ENCODE data around the gene FRMD8.

The FRMD8 gene, protein sequence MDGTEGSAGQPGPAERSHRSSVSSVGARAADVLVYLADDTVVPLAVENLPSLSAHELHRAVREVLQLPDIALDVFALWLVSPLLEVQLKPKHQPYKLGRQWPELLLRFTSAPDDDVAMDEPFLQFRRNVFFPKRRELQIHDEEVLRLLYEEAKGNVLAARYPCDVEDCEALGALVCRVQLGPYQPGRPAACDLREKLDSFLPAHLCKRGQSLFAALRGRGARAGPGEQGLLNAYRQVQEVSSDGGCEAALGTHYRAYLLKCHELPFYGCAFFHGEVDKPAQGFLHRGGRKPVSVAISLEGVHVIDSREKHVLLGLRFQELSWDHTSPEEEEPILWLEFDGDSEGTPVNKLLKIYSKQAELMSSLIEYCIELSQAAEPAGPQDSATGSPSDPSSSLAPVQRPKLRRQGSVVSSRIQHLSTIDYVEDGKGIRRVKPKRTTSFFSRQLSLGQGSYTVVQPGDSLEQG

DNA sequence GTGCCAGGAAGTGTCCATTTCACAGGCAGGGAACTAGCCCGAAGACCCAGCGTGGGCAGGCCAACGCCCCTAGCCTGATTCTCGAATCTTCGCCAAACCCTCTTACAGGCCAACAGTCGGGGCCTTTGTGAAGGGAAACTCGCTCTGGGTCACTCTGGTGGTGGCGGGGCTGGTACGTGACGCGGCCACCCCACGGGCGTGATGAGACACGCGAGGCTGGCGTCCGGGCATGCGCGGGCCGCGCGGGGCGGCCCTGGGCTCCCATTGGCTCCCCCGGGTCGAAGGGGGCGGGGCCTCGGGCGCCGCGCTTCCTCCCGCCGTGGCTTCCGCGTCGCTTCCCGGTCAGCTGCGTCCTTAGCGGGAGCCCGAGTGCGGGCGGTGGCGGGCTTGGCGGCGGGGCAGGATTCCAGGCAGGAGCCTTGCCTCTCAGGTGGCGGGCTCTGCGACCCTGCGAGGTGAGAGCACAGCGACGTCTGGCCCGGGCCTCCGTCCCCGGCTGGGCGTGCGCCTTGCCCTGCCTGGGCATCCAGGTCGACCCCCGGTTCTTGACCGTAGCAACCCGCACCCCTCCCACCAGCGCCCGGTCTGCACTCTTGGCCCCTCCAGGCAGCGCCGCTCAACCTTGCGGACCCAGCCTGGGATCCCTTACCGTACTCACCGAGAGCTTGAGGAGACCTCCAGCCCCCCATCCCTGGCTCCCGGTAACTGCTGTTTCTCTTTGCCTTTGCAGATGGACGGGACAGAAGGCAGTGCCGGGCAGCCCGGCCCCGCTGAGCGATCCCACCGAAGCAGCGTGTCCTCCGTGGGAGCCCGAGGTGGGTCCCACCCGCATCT is at the start of gene FRMD8:
Gene FRMD8, plus strand, starts transcription at position 331 of the 834 bp plus-strand sequence. Its CDS starts 400 bp downstream, at position 731.
- peak; percentile 88 for DNase-seq (ENCODE audit: low read depth)

DNA sequence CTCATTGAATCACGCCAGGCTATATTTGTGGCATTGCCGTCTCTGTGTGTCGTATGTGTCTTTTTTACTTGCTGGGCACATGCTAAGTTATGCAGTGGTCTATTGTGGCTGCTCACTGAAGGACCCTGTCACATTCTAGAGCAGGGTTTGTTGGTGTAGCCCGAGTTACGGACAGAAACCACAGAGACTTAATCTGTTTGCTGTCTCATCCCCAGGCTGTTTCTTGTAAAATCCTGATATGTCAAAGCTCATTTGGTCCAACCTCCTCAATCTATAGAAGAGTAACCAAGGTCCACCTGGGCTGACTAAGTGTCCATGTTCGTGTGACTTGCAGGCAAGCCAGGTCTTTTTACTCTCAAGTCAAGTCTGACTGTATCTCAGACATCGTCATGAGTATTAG is 47.8 kb upstream of the FRMD8 start:
- no peak for DNase-seq (ENCODE audit: low read depth)

DNA sequence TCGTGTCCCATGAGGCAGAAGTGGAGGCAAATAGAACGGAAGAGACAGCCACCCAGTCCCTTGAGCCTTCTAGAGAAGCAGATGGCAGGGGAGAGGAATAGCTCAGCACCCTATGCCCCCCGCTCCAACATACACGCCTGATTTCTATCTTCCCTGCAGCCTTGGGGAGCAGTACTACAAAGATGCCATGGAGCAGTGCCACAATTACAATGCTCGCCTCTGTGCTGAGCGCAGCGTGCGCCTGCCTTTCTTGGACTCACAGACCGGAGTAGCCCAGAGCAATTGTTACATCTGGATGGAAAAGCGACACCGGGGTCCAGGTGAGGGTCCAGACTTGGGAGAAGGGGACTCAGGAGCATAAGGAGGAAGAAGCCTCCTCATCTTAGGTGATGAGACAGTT is 46.2 kb upstream of the FRMD8 start:
- DNase-seq (ENCODE audit: low read depth) = no peak

DNA sequence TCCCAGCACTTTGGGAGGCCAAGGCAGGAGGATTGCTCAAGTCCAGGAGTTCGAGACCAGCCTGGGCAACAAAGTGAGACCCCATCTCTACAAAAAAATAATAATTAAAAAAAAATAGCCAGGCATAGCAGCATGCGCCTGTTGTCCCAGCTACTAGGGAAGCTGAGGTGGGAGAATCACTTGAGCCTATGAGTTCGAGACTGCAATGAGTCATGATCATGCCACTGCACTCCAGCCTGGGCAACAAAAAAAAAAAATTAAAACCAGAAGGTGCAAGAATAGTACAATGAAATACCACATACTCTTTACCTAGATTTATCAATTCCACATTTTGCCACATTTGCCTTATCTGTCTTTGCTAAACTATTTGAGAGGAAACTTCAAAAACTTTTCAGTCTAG is 44.6 kb upstream of the FRMD8 start:
- DNase-seq (ENCODE audit: low read depth) = no peak

DNA sequence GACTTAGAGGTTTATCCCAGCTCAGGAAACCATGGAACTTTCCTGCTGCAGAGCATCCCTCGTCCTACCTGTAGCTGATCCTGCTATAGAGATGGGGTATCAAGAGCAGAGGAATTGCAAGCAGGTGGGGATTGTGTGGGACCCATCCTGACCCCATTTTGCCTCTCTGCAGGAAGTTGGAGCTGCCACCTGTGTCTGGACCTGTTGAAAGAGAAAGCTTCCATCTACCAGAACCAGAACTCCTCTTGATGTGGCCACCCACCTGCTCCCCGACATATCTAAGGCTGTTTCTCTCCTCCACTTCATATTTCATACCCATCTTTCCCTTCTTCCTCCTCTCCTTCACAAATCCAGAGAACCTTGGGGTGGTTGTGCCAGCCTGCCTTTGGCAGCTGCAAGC is 34.9 kb upstream of the FRMD8 start:
- no peak for DNase-seq (ENCODE audit: low read depth)

DNA sequence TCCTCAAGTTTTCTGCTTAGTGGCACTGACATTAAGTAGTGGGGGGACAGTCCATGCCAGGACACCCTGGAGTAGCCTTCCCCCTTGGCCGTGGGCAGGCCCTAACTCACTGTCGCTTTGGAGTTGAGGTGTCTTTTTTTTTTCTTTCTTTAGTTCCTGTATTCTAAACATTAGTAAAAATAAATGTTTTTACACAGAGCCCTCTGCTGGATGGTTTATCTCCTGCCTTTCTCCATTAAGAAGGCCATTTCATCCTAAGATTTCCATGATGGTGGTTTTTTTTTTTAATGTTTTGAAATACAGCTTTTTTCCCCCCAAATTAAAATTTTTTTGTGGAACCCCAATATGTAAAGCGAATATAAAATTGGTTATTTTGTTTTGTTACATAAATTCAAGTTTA is 33.7 kb upstream of the FRMD8 start:
- no peak for DNase-seq (ENCODE audit: low read depth)

DNA sequence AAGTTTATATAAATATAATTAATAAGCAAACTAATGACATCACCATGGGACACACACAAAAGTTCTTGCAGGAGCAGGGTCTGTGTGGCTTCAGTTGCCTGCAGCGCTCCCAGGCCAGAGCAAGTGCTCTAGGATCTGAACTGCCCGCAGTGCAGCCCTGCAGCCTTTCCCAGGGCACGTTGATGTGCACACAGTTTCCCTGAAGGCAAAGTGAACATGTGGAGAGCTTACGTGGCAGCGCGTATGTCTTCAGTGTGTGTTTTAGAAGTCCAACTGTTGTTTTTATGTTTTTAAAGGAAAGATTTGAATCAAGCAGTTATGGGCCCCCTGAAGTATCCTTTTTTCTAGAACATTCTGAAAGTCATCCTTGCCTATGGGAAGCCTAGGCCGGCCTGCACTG is 33.1 kb upstream of the FRMD8 start:
- no peak for DNase-seq (ENCODE audit: low read depth)

DNA sequence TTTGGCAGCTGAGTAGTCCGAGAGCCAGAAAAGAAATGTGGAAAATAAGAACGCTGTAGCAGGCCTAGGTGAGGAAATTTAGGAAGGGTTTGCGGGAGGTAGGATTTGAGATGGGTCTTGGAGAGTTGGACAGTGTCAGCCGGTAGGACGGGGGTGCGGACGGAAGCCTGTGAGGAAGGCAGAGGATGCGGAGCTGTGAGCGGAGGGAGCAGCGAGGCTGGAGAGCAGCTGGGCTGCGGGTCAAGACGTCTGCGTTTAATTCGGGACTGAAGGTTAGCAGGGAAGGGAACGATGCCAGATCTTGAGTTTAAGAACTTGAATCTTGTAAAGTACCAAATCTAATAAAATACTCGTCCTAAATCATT is 32.6 kb upstream of the FRMD8 start:
- DNase-seq (ENCODE audit: low read depth) = no peak

DNA sequence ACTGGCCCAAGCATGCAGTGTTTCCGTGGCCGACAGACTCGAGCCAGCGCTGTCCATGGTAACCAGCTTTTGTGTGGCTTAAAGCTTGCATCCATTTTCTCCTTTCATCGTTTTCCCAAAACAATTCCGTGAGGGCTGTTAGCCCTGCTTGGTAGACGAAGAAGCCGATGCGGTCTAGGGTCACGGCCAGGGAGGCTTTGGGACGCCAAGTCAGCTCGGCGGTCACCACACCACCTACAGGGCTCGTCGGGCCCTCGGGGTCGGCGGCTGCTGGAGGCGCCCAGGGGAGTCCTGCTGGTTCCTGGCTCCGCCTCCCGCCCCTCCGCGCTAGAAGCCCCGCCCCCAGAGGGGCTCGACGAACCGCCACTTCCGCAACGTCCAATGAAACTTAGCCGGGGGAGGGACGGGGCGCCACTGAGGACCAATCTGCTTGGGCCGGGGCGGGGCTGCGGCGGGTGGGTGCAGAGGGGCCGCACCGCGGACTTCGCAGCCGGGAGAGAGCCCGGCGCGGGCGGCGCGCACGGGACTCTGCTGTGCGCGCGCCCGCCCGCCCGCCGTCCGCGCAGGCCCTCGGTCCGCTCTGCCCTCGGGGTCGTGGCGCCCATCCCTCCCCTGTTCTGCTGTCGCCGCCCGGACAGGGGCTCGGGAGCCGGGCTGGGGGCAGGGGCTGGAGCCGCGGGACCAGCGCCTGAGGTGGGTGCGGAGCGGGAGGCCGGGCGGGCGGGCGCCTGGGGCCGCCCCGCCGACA is 32.0 kb upstream of the FRMD8 start, which contains the start of gene TIGD3:
Gene TIGD3, plus strand, starts transcription at position 487 of the 748 bp plus-strand sequence. CDS start 1,058 bp downstream, outside the sequence.
- DNase-seq (ENCODE audit: low read depth) = peak; percentile 98

DNA sequence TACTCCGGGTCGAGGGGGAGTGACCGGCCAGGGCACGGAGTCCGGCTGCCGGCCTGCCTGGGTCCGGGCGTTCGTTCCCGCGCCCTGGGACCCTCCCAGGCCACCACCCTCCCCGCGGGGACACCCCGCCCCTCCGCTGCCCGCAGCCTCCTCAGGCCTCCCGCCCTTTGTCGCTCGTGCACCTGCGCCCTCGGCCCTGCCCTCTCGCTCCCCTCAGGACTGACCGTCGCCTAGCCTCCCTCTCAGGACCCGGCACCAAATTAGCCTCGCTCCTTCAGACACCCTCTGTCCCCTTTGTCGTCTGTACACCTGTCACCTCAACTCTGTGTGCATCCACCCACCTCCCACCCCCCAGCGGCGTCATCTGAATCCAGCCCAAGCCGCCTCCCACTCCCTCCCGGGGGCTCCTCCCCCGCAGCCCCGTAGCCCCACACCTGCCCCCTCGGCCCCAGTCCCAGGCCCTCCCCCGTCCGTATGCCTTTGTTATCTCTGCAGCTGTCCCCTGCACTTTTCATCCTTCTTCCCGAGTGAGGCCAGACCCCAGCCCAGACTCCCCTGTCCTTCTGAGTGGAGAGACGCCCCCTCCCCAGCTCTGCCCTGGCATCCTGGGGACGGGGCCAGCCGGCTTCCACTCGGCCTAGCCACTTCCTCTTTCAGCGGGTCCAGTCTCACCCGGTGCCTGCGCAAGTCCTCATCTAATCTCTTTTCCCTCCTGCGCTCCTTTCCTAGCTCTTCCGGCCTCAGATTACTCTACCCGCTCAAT is 31.2 kb upstream of the FRMD8 start:
- DNase-seq (ENCODE audit: low read depth) = peak; percentile 45

DNA sequence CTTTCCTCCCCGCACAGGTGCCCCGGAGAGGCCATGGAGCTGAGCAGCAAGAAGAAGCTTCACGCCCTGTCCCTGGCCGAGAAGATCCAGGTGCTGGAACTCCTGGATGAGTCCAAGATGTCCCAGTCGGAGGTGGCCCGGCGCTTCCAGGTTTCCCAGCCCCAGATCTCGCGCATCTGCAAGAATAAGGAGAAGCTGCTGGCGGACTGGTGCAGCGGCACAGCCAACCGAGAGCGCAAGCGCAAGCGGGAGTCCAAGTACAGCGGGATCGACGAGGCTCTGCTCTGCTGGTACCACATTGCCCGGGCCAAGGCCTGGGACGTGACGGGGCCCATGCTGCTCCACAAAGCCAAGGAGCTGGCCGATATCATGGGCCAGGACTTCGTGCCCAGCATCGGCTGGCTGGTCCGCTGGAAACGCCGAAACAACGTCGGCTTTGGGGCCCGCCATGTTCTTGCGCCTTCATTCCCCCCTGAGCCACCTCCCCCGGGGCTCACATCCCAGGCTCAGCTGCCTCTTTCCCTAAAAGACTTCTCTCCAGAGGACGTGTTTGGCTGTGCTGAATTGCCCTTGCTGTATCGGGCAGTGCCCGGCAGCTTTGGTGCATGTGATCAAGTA is 30.6 kb upstream of the FRMD8 start:
- no peak for DNase-seq (ENCODE audit: low read depth)

DNA sequence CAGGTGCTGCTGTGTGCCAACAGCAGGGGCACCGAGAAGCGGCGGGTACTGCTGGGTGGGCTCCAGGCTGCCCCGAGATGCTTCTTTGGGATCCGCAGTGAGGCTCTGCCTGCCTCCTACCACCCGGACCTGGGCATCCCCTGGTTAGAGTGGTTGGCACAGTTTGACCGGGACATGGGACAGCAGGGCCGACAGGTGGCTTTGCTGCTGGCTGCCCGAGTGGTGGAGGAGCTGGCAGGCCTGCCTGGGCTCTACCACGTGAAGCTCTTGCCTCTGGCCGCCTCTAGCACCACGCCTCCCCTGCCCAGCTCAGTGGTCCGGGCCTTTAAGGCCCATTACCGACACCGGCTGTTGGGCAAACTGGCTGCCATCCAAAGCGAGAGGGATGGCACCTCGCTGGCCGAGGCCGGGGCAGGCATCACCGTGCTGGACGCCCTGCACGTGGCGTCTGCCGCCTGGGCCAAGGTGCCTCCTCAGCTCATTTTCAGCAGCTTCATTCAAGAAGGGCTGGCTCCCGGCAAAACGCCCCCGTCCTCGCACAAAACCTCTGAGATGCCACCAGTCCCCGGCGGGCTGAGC is 30.0 kb upstream of the FRMD8 start:
- no peak for DNase-seq (ENCODE audit: low read depth)

DNA sequence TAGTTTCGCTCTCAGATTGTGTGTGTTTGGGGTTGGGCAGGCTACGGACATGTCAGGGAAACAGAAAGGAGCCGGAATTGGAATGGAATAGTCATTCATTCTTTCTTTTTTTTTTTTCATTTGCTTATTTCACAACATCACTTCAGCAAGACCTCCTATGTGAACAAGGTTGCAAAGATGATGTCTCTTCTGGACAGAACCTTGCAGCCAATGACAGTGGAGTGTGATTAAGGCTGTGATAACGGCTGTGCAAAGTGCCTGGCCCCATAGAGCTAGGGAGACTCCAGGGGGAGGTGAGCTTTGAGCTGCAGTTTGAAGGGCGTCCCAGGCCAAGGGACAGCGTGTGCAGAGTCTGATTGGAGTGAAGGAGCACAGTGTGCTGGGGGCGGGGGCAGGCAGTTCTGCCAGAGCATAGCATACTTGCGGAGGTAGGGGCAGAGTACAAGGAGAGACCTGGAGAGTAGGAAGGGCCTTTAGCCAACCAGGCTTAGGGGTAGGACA is 28.5 kb upstream of the FRMD8 start:
- no peak for DNase-seq (ENCODE audit: low read depth)

DNA sequence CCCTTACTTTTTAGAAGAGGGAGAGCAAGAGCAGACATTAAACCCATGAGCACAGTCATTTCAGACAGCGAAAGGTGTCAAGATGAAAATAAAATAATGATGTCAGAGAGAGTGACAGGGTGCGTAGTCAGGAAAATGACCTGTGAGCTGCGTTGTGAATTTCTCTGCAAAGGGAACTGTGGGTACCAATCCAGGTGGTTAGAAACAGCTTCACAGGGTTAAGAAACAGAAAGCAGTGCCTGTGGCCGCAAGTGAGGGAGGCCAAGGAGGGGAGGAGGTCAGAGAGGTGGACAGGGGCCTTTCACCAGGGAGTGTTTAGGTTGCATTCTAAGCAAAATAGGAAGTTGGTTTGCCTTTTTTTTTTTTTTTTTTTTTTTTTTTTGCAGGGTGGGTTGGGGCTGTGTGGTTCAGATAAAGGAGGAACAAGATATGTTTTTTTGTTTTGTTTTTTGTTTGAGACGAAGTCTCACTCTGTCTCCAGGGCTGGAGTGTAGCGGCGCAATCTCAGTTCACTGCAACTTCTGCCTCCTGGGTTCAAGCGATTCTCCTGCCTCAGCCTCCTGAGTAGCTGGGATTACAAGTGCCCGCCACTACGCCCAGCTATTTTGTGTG is 24.0 kb upstream of the FRMD8 start:
- DNase-seq (ENCODE audit: low read depth) = no peak

DNA sequence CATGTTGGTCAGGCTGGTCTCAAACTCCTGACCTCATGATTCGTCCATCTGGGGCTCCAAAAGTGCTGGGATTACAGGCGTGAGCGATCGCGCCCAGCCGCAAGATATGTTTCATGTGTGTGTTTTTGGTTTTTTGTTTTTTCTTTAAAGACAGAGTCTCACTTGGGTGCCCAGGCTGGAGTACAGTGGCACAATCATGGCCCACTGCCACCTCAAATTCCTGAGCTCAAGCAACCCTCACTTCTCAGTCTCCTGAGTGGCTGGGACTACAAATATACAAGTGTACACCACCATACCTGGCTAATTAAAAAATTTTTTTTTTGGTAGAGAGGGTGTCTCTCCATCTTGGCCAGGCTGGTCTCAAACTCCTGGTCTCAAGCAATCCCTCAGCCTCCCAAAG is 23.5 kb upstream of the FRMD8 start:
- no peak for DNase-seq (ENCODE audit: low read depth)

DNA sequence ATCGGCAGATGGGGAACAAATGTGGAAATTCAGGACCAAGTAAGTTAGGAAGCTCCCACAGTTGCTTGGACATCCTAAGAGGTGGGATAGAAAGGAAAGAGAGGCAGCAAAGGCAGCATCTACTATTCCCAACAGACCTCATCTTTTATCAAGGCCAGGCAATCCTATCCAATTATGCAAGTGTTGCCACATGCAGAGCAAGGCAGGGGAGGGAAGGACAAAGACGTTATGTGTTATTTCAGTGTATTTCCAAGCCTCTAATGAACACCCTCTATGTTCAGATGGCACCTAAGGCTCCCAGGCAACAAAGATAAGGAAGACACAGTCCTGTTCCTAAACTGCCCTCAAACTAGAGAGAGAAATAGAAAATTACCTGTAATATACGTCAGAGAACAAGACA is 22.7 kb upstream of the FRMD8 start:
- DNase-seq (ENCODE audit: low read depth) = no peak

DNA sequence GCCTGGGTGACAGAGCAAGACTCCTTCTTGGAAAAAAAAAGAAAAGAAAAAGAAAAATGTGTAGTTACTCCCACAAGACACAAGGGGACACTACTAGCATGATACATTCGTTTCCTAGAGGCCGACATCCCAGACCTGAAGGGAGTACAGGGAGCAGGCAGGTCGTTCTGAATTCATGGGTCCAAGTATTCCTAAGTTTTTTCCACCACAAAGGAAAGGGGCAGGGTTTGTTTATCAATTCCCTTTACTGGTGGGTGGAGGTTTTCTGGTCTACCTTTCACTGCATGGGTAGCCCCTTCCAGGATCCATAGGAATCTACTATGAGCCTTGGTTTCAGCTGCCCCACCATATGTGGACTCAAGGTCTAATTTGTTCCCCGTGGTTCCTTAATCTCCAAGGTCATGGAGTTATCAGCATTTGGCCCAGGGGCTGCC is 20.1 kb upstream of the FRMD8 start:
- DNase-seq (ENCODE audit: low read depth) = no peak

DNA sequence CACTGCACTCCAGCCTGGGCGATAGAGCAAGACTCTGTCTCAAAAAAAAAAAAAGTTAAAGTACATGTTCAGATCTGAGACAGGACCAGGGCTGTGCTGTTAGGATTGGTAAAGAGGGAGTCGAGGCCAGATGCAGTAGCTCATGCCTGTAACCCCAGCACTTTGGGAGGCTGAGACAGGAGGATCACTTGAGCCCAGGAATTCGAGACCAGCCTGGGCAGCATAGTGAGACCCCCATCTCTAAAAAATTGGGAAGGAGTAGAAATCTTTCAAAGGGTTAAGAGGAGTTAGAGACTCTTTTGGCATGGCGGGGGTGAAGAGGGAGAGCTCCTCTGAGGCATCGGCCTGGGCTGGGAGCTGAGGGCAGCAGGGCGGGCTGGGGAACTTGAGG is 15.8 kb upstream of the FRMD8 start:
- DNase-seq (ENCODE audit: low read depth) = no peak

DNA sequence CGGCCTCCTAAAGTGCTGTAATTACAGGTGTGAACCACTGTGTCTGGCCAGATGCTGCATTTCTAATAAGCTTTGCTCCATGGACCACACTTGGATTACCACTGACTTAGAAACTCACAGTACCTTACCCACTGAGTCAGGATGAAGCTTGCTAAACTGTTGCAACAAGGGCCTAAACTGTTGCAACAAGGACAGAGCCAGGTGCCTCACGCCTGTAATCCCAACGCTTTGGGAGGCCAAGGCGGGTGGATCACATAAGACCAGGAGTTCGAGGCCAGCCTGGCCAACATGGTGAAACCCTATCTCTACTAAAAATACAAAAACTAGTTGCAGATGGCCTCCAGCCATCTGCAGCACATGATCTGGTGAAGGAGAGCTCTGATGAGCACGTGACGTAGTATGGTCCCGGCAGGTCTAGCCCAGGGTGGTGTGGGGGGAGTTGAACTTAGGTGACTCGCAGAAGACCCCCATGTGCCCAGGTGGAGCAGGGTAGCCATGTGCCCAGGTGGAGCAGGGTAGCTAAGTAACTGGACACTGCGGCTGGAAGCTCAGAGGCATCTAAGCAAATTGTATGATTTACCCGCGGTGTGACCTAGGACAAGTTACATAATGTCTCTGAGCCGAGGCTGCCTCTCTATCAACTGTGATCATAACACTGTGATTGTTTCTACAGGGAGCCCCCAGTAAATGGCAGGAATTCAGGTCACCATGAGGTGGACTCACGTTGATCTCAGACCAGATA is 12.4 kb upstream of the FRMD8 start:
- DNase-seq (ENCODE audit: low read depth) = no peak

Measured in activated T-cell treated with anti-CD3 and anti-CD28 coated beads for 1 hour (primary cell).